ENCODE results near the gene PTEN. TPM values are rescaled to one million over a fixed set of nuclear protein-coding genes. Genes with fewer than 3 reads are reported as not detected.
"Not testable (repeated sequence)": the region's sequence is repeated elsewhere in the genome, so short reads cannot be mapped to it uniquely, and the experiment has no call there.

The PTEN gene
- total and polyA plus RNA-seq, 4 donors = 11.5 to 76.6 (median 37.5) TPM

- 81% methylated on average over 4 of the region's 4 CpGs for WGBS
- H3K27me3 ChIP-seq (ENCODE audit: control insufficient read depth in 4 of 4, insufficient read depth in 4 of 4, low read length in 3 of 4); H3K4me1 ChIP-seq (ENCODE audit: control insufficient read depth in 4 of 4, insufficient read depth in 4 of 4, low read length in 3 of 4); H3K4me3 ChIP-seq (ENCODE audit: low read depth in 1 of 3, low read length in 3 of 3); H3K36me3 ChIP-seq (ENCODE audit: control insufficient read depth in 4 of 4, insufficient read depth in 3 of 4, low read depth in 1 of 4, low read length in 3 of 4); H3K9ac ChIP-seq (ENCODE audit: low read depth in 1 of 2, low read length in 2 of 2); H3K9me3 ChIP-seq (ENCODE audit: control insufficient read depth in 4 of 4, low read length in 3 of 4); DNase-seq (ENCODE audit: low spot score); H3K27ac ChIP-seq (ENCODE audit: low read depth in 1 of 2, low read length in 2 of 2): not testable (repeated sequence)
These were observed 7.8 kb upstream of the PTEN start for GRCh38 chr10:87855665-87856064.

DNA sequence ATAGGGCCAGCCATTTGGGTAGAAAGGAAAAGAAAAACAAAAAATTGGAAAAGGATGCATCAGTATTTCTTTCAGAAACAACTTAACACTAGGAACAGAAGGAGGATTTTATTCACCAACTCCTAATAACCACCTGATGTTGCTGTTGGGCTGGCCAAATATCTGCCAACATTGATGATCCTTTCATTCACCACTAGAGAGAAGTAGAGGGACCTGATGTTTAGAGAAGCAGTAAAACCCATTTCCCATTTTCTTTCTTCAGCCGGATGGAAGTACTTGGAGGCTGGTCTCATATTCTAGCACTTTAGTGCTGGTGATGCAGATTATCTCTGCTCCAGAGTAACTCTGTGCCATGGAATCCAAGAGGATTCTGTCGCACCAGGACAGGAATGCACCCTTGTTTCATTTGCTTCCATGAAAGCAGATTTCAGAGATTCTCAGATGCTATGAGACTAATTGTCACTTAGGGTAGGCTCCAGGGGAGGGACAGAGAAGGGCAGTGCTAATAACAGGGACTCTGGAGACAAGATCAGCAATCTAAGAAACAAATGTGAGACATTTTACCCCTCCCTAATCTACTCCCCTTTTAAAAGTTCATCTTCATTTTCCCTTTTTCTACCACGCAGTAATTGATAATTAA, 3.1 kb upstream of the PTEN start:
- Histone ChIP-seq H3K4me3 (ENCODE audit: low read depth in 1 of 3, low read length in 3 of 3) (no peak overlapping the region), H3K27me3 (ENCODE audit: control insufficient read depth in 4 of 4, insufficient read depth in 4 of 4, low read length in 3 of 4) (no peaks in the 10 kb centered on the region), H3K27ac (ENCODE audit: low read depth in 1 of 2, low read length in 2 of 2) (peak overlapping the region; percentile 38 to 70), H3K36me3 (ENCODE audit: control insufficient read depth in 4 of 4, insufficient read depth in 3 of 4, low read depth in 1 of 4, low read length in 3 of 4) (no peaks in the 10 kb centered on the region), H3K9ac (ENCODE audit: low read depth in 1 of 2, low read length in 2 of 2) (peak overlapping the region; percentile 27 to 31), H3K4me1 (ENCODE audit: control insufficient read depth in 4 of 4, insufficient read depth in 4 of 4, low read length in 3 of 4) (peaks cover 0 to 20% (median 13%) of the 10 kb centered on the region in 4 donors), H3K9me3 (ENCODE audit: control insufficient read depth in 4 of 4, low read length in 3 of 4) (no peaks in the 10 kb centered on the region)
- DNase-seq (ENCODE audit: low spot score) = no peak
- 56% methylated on average over 3 of the region's 3 CpGs for WGBS
- TF ChIP-seq, protein P1, sequence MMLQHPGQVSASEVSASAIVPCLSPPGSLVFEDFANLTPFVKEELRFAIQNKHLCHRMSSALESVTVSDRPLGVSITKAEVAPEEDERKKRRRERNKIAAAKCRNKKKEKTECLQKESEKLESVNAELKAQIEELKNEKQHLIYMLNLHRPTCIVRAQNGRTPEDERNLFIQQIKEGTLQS (IDR thresholded peaks at IDR 0.05) = no peak
- TF ChIP-seq, protein P2, sequence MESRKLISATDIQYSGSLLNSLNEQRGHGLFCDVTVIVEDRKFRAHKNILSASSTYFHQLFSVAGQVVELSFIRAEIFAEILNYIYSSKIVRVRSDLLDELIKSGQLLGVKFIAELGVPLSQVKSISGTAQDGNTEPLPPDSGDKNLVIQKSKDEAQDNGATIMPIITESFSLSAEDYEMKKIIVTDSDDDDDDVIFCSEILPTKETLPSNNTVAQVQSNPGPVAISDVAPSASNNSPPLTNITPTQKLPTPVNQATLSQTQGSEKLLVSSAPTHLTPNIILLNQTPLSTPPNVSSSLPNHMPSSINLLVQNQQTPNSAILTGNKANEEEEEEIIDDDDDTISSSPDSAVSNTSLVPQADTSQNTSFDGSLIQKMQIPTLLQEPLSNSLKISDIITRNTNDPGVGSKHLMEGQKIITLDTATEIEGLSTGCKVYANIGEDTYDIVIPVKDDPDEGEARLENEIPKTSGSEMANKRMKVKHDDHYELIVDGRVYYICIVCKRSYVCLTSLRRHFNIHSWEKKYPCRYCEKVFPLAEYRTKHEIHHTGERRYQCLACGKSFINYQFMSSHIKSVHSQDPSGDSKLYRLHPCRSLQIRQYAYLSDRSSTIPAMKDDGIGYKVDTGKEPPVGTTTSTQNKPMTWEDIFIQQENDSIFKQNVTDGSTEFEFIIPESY (IDR thresholded peaks at IDR 0.05) = no peak
- TF ChIP-seq, protein P3, sequence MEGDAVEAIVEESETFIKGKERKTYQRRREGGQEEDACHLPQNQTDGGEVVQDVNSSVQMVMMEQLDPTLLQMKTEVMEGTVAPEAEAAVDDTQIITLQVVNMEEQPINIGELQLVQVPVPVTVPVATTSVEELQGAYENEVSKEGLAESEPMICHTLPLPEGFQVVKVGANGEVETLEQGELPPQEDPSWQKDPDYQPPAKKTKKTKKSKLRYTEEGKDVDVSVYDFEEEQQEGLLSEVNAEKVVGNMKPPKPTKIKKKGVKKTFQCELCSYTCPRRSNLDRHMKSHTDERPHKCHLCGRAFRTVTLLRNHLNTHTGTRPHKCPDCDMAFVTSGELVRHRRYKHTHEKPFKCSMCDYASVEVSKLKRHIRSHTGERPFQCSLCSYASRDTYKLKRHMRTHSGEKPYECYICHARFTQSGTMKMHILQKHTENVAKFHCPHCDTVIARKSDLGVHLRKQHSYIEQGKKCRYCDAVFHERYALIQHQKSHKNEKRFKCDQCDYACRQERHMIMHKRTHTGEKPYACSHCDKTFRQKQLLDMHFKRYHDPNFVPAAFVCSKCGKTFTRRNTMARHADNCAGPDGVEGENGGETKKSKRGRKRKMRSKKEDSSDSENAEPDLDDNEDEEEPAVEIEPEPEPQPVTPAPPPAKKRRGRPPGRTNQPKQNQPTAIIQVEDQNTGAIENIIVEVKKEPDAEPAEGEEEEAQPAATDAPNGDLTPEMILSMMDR (IDR thresholded peaks at IDR 0.05; ENCODE audit: low read depth, low read length, missing input control) = peak; percentile 54
- TF ChIP-seq RAD21 (IDR thresholded peaks at IDR 0.05) = peak; percentile 91 to 94
- TF ChIP-seq REST (IDR thresholded peaks at IDR 0.05) = no peak
- TF ChIP-seq FOXA1 (IDR thresholded peaks at IDR 0.05) = peak; percentile 13

DNA sequence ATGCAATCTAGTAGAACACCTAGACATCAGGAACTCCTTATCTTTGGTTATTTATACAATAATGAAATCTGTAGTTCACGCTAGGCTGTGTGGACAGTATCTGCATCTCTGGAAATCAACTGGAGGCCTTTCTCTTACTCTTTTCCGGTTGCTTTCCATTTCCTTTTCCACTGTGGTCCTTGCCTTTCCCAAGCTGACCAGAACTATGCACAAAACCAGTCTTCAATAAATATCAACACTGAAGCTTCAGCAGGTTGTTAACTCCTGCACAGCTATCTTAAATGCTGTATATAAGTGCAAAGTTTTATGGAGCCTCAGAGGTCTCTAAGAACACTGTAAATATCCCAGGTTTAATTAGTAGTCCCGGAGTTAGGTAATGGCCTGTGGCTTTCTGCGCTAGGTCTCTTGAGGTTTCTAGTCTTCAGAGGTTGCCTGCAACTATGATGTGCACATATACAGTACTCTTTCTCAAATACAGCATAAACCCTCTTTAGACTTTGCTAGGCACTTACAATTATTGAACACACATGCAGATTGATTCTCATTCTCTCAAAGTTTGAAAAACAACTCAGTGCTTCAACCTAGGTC, 2.5 kb upstream of the PTEN start:
- Histone ChIP-seq H3K27ac (ENCODE audit: low read depth in 1 of 2, low read length in 2 of 2) (peak overlapping the region; percentile 92 to 99), H3K36me3 (ENCODE audit: control insufficient read depth in 4 of 4, insufficient read depth in 3 of 4, low read depth in 1 of 4, low read length in 3 of 4) (no peaks in the 10 kb centered on the region), H3K9me3 (ENCODE audit: control insufficient read depth in 4 of 4, low read length in 3 of 4) (no peaks in the 10 kb centered on the region), H3K27me3 (ENCODE audit: control insufficient read depth in 4 of 4, insufficient read depth in 4 of 4, low read length in 3 of 4) (no peaks in the 10 kb centered on the region), H3K4me3 (ENCODE audit: low read depth in 1 of 3, low read length in 3 of 3) (peak overlapping the region in 2 of 3 donors; percentile 75 to 91), H3K4me1 (ENCODE audit: control insufficient read depth in 4 of 4, insufficient read depth in 4 of 4, low read length in 3 of 4) (peaks cover 0 to 20% (median 13%) of the 10 kb centered on the region in 4 donors), H3K9ac (ENCODE audit: low read depth in 1 of 2, low read length in 2 of 2) (peak overlapping the region; percentile 18 to 31)
- DNase-seq (ENCODE audit: low spot score) = no peak
- TF ChIP-seq GABPA (IDR thresholded peaks at IDR 0.05 in 1 of 2, conservative IDR thresholded peaks at IDR 0.05 in 1 of 2) (no peak), SP1 (IDR thresholded peaks at IDR 0.05) (no peak), FOXA1 (IDR thresholded peaks at IDR 0.05) (no peak), TAF1 (conservative IDR thresholded peaks at IDR 0.05) (no peak), FOXA2 (IDR thresholded peaks at IDR 0.05) (no peak), HNF4A (conservative IDR thresholded peaks at IDR 0.05) (no peak), RXRA (IDR thresholded peaks at IDR 0.05) (no peak)
- TF ChIP-seq, protein P4, sequence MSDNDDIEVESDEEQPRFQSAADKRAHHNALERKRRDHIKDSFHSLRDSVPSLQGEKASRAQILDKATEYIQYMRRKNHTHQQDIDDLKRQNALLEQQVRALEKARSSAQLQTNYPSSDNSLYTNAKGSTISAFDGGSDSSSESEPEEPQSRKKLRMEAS (IDR thresholded peaks at IDR 0.05) = no peak
- WGBS = 55% methylated on average over 4 of the region's 4 CpGs
